Measurements from ENCODE around the gene COA3.

Gene COA3

DNA sequence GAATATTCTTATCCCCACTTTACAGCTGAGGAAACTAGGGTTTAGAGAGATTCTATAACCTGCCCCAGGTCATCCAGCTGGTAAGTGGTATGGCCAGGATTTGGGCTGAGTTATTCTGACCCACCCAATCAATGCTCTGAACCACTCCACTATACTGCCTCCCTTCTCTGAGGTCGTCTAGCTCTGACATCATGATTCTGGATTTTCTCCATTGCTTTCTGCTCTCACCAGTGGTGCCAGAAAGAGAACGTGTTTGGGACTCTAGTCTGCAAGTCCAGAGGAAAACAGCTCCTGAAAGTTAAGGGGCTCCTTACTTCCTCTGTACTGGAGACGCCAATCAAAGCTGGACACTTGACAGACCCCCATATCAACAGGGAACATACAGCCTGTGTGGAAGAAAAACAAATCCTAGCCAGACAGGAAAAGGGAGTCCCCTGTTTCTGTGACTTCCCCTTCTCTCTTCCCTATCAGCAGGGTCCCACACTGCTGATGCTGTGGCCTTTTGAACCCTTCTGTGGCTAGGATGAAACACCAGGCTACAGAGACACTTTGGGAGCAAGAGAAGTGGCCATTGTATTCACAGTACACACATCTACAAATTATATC, 47.7 kb downstream of the COA3 start:
- Histone ChIP-seq H3F3A (ENCODE audit: low read depth) (no peaks in the 10 kb centered on the region), H3K4me3 (ENCODE audit: low read length, poor library complexity, severe bottlenecking) (no peak overlapping the region), H3K9me2 (replicated peaks; ENCODE audit: low read depth, low read length) (no peaks in the 10 kb centered on the region), H3K27me3 (ENCODE audit: insufficient read depth, low read length, poor library complexity, severe bottlenecking) (no peaks in the 10 kb centered on the region), H4K20me1 (ENCODE audit: insufficient read depth, low read length, poor library complexity, severe bottlenecking) (no peaks in the 10 kb centered on the region), H3K9ac (ENCODE audit: low read depth, low read length, poor library complexity, severe bottlenecking) (no peak overlapping the region), H2AFZ (ENCODE audit: low read length) (no peak overlapping the region), H3K4me2 (ENCODE audit: low read depth, low read length, poor library complexity, severe bottlenecking) (no peak overlapping the region), H3K4me1 (ENCODE audit: insufficient read depth, low read length, poor library complexity, severe bottlenecking) (no peaks in the 10 kb centered on the region), H3K9me3 (ENCODE audit: insufficient read depth, low read depth, low read length) (no peaks in the 10 kb centered on the region), H3K79me2 (ENCODE audit: insufficient read depth, low read length) (no peaks in the 10 kb centered on the region), H3K36me3 (ENCODE audit: insufficient read depth, low read length) (no peaks in the 10 kb centered on the region)
- TF ChIP-seq, protein P1, sequence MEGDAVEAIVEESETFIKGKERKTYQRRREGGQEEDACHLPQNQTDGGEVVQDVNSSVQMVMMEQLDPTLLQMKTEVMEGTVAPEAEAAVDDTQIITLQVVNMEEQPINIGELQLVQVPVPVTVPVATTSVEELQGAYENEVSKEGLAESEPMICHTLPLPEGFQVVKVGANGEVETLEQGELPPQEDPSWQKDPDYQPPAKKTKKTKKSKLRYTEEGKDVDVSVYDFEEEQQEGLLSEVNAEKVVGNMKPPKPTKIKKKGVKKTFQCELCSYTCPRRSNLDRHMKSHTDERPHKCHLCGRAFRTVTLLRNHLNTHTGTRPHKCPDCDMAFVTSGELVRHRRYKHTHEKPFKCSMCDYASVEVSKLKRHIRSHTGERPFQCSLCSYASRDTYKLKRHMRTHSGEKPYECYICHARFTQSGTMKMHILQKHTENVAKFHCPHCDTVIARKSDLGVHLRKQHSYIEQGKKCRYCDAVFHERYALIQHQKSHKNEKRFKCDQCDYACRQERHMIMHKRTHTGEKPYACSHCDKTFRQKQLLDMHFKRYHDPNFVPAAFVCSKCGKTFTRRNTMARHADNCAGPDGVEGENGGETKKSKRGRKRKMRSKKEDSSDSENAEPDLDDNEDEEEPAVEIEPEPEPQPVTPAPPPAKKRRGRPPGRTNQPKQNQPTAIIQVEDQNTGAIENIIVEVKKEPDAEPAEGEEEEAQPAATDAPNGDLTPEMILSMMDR (conservative IDR thresholded peaks at IDR 0.05; ENCODE audit: low read length), result no peak
- no peak for TF ChIP-seq EZH2phosphoT487 (IDR thresholded peaks at IDR 0.05; ENCODE audit: borderline replicate concordance)

DNA sequence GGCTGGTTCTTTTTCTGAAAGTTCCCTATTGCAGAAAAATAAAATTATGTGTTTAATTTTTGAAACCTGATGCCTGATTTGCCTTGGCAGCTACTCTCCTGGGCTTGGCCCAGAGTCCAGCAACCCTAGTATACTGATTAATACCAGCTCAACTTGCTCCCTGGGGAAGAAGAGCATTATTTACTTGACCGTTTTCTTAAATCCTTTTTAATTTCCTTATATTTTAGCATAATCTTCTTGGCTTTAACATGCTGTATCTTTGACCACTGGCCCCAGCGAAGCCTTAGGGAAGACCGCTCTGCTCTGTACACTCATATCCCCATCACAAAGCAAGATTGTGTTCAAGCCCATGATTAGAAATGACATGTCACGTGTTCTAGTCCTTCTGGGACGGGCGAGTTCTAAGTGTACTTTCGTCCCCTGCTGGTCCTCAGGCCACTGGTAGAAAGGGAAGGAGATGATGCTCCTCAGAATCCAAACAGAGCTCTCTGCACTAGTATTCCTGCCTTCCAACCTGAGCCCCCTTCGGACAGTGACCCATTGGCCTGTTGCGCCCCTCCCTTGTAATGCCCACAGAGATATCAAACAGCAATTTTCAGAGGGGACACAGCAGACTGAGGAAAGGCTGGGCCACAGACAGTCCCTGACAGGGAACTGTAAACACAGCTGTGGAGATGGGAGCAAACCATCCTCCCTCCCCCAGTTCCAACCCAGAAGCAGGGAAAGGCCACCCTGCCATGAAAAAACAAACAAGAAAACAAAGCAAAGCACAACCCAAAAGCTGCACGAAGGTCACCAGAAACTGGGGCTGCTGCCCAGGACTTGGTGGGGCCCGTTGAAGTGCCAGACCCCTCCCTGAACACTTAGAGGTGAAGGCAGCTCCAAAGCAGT, 49.4 kb downstream of the COA3 start:
- H2AFZ ChIP-seq (ENCODE audit: low read length), result no peak overlapping the region
- TF ChIP-seq, protein P1 (conservative IDR thresholded peaks at IDR 0.05; ENCODE audit: low read length), result no peak
- no peak for TF ChIP-seq EZH2phosphoT487 (IDR thresholded peaks at IDR 0.05; ENCODE audit: borderline replicate concordance)
- no peaks in the 10 kb centered on the region for H3K27me3 ChIP-seq (ENCODE audit: insufficient read depth, low read length, poor library complexity, severe bottlenecking)
- no peaks in the 10 kb centered on the region for H4K20me1 ChIP-seq (ENCODE audit: insufficient read depth, low read length, poor library complexity, severe bottlenecking)
- H3K9me2 ChIP-seq (replicated peaks; ENCODE audit: low read depth, low read length), result no peaks in the 10 kb centered on the region
- no peak overlapping the region for H3K9ac ChIP-seq (ENCODE audit: low read depth, low read length, poor library complexity, severe bottlenecking)
- H3K36me3 ChIP-seq (ENCODE audit: insufficient read depth, low read length), result no peaks in the 10 kb centered on the region
- peaks cover 4% of the 10 kb centered on the region; the same call in 1 of the 2 replicates for H3K79me2 ChIP-seq (ENCODE audit: insufficient read depth, low read length)
- no peak overlapping the region for H3K4me3 ChIP-seq (ENCODE audit: low read length, poor library complexity, severe bottlenecking)
- H3F3A ChIP-seq (ENCODE audit: low read depth), result no peaks in the 10 kb centered on the region
- no peak overlapping the region for H3K4me2 ChIP-seq (ENCODE audit: low read depth, low read length, poor library complexity, severe bottlenecking)
- H3K4me1 ChIP-seq (ENCODE audit: insufficient read depth, low read length, poor library complexity, severe bottlenecking), result peaks cover 5% of the 10 kb centered on the region
- no peaks in the 10 kb centered on the region for H3K9me3 ChIP-seq (ENCODE audit: insufficient read depth, low read depth, low read length)

DNA sequence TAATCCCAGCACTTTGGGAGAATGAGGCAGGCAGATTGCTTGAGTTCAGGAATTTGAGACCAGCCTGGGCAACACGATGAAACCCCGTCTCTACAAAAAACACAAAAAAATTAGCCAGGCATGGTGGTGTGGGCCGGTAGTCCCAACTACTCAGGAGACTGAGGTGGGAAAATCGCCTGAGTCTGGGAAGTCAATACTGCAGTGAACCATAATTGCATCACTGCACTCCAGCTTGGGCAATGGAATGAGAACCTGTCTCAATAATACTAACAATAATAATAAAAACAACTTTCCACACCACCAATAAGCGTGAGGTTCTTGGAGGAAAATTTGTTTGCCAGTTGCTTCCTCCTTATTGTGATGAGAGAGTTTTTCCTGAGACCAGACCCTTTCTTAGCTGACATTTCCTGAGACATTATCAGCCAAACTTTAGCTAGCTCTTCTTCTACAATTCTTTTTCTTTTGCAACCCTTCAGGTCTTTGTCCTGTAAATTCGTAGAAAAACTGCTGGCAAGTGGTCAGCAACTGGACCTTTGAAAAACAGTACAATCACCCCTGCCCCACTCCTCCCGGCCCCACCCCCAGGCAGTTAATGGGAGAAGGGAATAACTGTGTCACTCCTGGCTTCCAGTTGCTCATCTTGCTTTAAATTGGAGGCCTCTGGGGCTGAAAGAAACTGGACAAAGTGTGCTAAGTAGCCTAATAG, 50.1 kb downstream of the COA3 start:
- no peaks in the 10 kb centered on the region for H4K20me1 ChIP-seq (ENCODE audit: insufficient read depth, low read length, poor library complexity, severe bottlenecking)
- H3K27me3 ChIP-seq (ENCODE audit: insufficient read depth, low read length, poor library complexity, severe bottlenecking), result no peaks in the 10 kb centered on the region
- H2AFZ ChIP-seq (ENCODE audit: low read length), result no peak overlapping the region
- no peak overlapping the region for H3K9ac ChIP-seq (ENCODE audit: low read depth, low read length, poor library complexity, severe bottlenecking)
- no peaks in the 10 kb centered on the region for H3F3A ChIP-seq (ENCODE audit: low read depth)
- no peaks in the 10 kb centered on the region for H3K36me3 ChIP-seq (ENCODE audit: insufficient read depth, low read length)
- H3K79me2 ChIP-seq (ENCODE audit: insufficient read depth, low read length), result peaks cover 12% of the 10 kb centered on the region
- no peaks in the 10 kb centered on the region for H3K9me2 ChIP-seq (replicated peaks; ENCODE audit: low read depth, low read length)
- H3K9me3 ChIP-seq (ENCODE audit: insufficient read depth, low read depth, low read length), result no peaks in the 10 kb centered on the region
- peaks cover 13% of the 10 kb centered on the region for H3K4me1 ChIP-seq (ENCODE audit: insufficient read depth, low read length, poor library complexity, severe bottlenecking)
- no peak for TF ChIP-seq EZH2phosphoT487 (IDR thresholded peaks at IDR 0.05; ENCODE audit: borderline replicate concordance)
- TF ChIP-seq, protein P1 (conservative IDR thresholded peaks at IDR 0.05; ENCODE audit: low read length), result no peak
- no peak overlapping the region for H3K4me3 ChIP-seq (ENCODE audit: low read length, poor library complexity, severe bottlenecking)
- H3K4me2 ChIP-seq (ENCODE audit: low read depth, low read length, poor library complexity, severe bottlenecking), result no peak overlapping the region

Data from Loucy (cell line).